HCT116 (cell line): ENCODE results near the gene MS4A4A.

Experiments used
- CEBPB ChIP-seq: IDR thresholded peaks from 2 replicates; pipeline ENCODE4 v1.6.1; 2012; ENCODE audit warnings: low read depth
- CTCF ChIP-seq, 3 experiments: fragments of 200-600 bp in 1 of 3; sonication (generic) in 1 of 3; IDR thresholded peaks in 2 of 3; conservative IDR thresholded peaks in 1 of 3; 2 replicates each; pipeline ENCODE4 v1.5.1; 2012 to 2017; ENCODE audit warnings: low read depth in 2 of 3, low read length in 2 of 3, antibody characterized with exemption in 1 of 3, borderline replicate concordance in 1 of 3, control low read depth in 1 of 3, mild to moderate bottlenecking in 1 of 3, mixed read lengths in 1 of 3, mixed run types in 1 of 3, moderate library complexity in 1 of 3; ENCODE audit not compliant: insufficient read depth in 1 of 3
- EGR1 ChIP-seq: IDR thresholded peaks from 2 replicates; pipeline ENCODE4 v1.6.1; 2012; ENCODE audit warnings: low read depth
- EZH2 ChIP-seq: fragments of 200-600 bp; sonication (generic); IDR thresholded peaks from 2 replicates; pipeline ENCODE4 v1.6.1; 2017; ENCODE audit warnings: antibody characterized with exemption, mixed run types
- JUND ChIP-seq: IDR thresholded peaks from 2 replicates; pipeline ENCODE4 v1.6.1; 2012
- MAX ChIP-seq: IDR thresholded peaks from 2 replicates; pipeline ENCODE4 v1.6.1; 2012
- POLR2A ChIP-seq: IDR thresholded peaks from 2 replicates; pipeline ENCODE4 v1.7.0; 2011; ENCODE audit warnings: borderline replicate concordance; ENCODE audit not compliant: insufficient read depth, insufficient read length; ENCODE audit errors: extremely low read depth
- POLR2AphosphoS5 ChIP-seq: IDR thresholded peaks from 2 replicates; pipeline ENCODE4 v1.6.1; 2011; ENCODE audit warnings: mild to moderate bottlenecking, low read depth, low read length, moderate library complexity
- SRF ChIP-seq: IDR thresholded peaks from 2 replicates; pipeline ENCODE4 v1.6.1; 2012; ENCODE audit warnings: low read depth
- YY1 ChIP-seq: IDR thresholded peaks from 2 replicates; pipeline ENCODE4 v1.6.1; 2011; ENCODE audit warnings: low read length, low read depth, moderate library complexity, mild to moderate bottlenecking; ENCODE audit not compliant: insufficient replicate concordance; ENCODE audit errors: extremely low read depth
- ZNF274 ChIP-seq: fragments of 200-500 bp; sonication (Bioruptor generic); IDR thresholded peaks from 2 replicates; pipeline ENCODE4 v1.6.1; 2014; ENCODE audit warnings: mild to moderate bottlenecking, low read depth, low read length, inconsistent platforms
- TF ChIP-seq, protein P1 (sequence below): IDR thresholded peaks from 2 replicates; pipeline ENCODE4 v1.6.1; 2012; ENCODE audit warnings: low read depth
- TF ChIP-seq, protein P2 (sequence below): IDR thresholded peaks from 2 replicates; pipeline ENCODE4 v1.6.1; 2012

DNA sequence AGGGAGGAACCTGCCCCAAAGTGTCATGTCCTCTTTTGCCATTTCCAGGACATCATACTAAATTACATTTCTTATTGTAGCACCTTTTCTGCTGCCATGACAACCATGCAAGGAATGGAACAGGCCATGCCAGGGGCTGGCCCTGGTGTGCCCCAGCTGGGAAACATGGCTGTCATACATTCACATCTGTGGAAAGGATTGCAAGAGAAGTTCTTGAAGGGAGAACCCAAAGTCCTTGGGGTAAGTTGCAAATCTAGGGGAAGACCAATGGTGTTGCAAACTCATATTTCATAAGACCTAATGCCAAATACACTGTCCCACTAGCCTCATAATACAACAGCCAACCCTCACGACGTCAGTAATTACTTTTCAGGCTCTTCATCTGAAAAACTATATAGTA lies 11.7 kb downstream of the MS4A4A start:
- no peak for TF ChIP-seq CTCF (IDR thresholded peaks at IDR 0.05 in 2 of 3, conservative IDR thresholded peaks at IDR 0.05 in 1 of 3; ENCODE audit: borderline replicate concordance in 1 of 3, insufficient read depth in 1 of 3, low read depth in 2 of 3, low read length in 2 of 3)
- TF ChIP-seq POLR2A: no peak
- no peak for TF ChIP-seq ZNF274
- no peak for TF ChIP-seq CEBPB
- TF ChIP-seq EZH2: no peak
- TF ChIP-seq, protein P1, sequence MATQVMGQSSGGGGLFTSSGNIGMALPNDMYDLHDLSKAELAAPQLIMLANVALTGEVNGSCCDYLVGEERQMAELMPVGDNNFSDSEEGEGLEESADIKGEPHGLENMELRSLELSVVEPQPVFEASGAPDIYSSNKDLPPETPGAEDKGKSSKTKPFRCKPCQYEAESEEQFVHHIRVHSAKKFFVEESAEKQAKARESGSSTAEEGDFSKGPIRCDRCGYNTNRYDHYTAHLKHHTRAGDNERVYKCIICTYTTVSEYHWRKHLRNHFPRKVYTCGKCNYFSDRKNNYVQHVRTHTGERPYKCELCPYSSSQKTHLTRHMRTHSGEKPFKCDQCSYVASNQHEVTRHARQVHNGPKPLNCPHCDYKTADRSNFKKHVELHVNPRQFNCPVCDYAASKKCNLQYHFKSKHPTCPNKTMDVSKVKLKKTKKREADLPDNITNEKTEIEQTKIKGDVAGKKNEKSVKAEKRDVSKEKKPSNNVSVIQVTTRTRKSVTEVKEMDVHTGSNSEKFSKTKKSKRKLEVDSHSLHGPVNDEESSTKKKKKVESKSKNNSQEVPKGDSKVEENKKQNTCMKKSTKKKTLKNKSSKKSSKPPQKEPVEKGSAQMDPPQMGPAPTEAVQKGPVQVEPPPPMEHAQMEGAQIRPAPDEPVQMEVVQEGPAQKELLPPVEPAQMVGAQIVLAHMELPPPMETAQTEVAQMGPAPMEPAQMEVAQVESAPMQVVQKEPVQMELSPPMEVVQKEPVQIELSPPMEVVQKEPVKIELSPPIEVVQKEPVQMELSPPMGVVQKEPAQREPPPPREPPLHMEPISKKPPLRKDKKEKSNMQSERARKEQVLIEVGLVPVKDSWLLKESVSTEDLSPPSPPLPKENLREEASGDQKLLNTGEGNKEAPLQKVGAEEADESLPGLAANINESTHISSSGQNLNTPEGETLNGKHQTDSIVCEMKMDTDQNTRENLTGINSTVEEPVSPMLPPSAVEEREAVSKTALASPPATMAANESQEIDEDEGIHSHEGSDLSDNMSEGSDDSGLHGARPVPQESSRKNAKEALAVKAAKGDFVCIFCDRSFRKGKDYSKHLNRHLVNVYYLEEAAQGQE: no peak
- no peak for TF ChIP-seq POLR2AphosphoS5
- TF ChIP-seq JUND: no peak
- no peak for TF ChIP-seq EGR1
- TF ChIP-seq, protein P2, sequence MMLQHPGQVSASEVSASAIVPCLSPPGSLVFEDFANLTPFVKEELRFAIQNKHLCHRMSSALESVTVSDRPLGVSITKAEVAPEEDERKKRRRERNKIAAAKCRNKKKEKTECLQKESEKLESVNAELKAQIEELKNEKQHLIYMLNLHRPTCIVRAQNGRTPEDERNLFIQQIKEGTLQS: no peak
- TF ChIP-seq MAX: no peak
- no peak for TF ChIP-seq SRF
- TF ChIP-seq YY1: no peak
